SK-N-SH (cell line): ENCODE measurements around the gene PROKR1. TPM values are rescaled to one million over a fixed set of nuclear protein-coding genes. Genes with fewer than 3 reads are reported as not detected.

Experiments used
- CTCF ChIA-PET: fragments of 300-600, 350-600 bp; formaldehyde crosslinking; extraction: SDS; loops from one replicate; lab custom pipeline; 2021; lab: Yijun Ruan, JAX
- POLR2A ChIA-PET: fragments of 350-600 bp; sonication (Branson Sonifier 250); formaldehyde crosslinking; extraction: SDS; loops from one replicate; lab custom pipeline; 2020; ENCODE audit warnings: antibody characterized with exemption, inconsistent platforms; lab: Yijun Ruan, JAX
- DNase-seq: peaks from one replicate; pipeline ENCODE4 v3.0.0; 2012
- H2AFZ ChIP-seq: fragments of 200-600 bp; sonication (generic); 2 replicates; pipeline ENCODE4 v1.8.1; 2016; ENCODE audit warnings: antibody characterized with exemption, mild to moderate bottlenecking, low read depth
- H3F3A ChIP-seq: fragments of 200-600 bp; sonication (generic); replicated peaks from 2 replicates; pipeline ENCODE3; 2016; ENCODE audit warnings: antibody characterized with exemption, mild to moderate bottlenecking; ENCODE audit not compliant: insufficient read depth
- H3K27ac ChIP-seq, 2 experiments: fragments of 200-500 bp in 1 of 2; fragments of 200-600 bp in 1 of 2; sonication (Bioruptor generic) in 1 of 2; sonication (generic), shearing (Covaris generic) in 1 of 2; 2 replicates each; pipeline versions ENCODE4 v1.5.1 to v1.6.1; 2014 to 2016; ENCODE audit warnings: low read depth in 2 of 2, inconsistent platforms in 1 of 2, low read length in 1 of 2, mild to moderate bottlenecking in 1 of 2, mixed read lengths in 1 of 2
- H3K27me3 ChIP-seq: fragments of 200-600 bp; sonication (generic), shearing (Covaris generic); 2 replicates; pipeline ENCODE4 v1.6.1; 2016; ENCODE audit warnings: mixed run types; ENCODE audit not compliant: insufficient read depth
- H3K36me3 ChIP-seq, 2 experiments: fragments of 200-500 bp in 1 of 2; fragments of 200-600 bp in 1 of 2; sonication (Bioruptor generic) in 1 of 2; sonication (generic) in 1 of 2; replicated peaks in 1 of 2; 2 replicates each; pipeline versions ENCODE3 to v1.5.1; 2014 to 2016; ENCODE audit warnings: low read length in 1 of 2, mild to moderate bottlenecking in 1 of 2; ENCODE audit not compliant: insufficient read depth in 2 of 2, control insufficient read depth in 1 of 2
- H3K4me1 ChIP-seq, 2 experiments: fragments of 200-500 bp in 1 of 2; fragments of 200-600 bp in 1 of 2; sonication (Bioruptor generic) in 1 of 2; sonication (generic), shearing (Covaris generic) in 1 of 2; 2 replicates each; pipeline versions ENCODE4 v1.5.1 to v1.6.1; 2014 to 2016; ENCODE audit warnings: low read depth in 1 of 2, low read length in 1 of 2, mixed run types in 1 of 2; ENCODE audit not compliant: insufficient read depth in 2 of 2, control insufficient read depth in 1 of 2
- H3K4me2 ChIP-seq: fragments of 200-600 bp; sonication (generic), shearing (Covaris generic); 2 replicates; pipeline ENCODE4 v1.6.1; 2017; ENCODE audit warnings: mixed run types
- H3K4me3 ChIP-seq, 2 experiments: fragments of 200-500 bp in 1 of 2; fragments of 200-600 bp in 1 of 2; sonication (Bioruptor generic) in 1 of 2; sonication (generic), shearing (Covaris generic) in 1 of 2; 2 replicates each; pipeline versions ENCODE4 v1.5.1 to v1.8.1; 2014 to 2016; ENCODE audit warnings: low read depth in 2 of 2, inconsistent platforms in 1 of 2, low read length in 1 of 2, mild to moderate bottlenecking in 1 of 2, mixed read lengths in 1 of 2, moderate library complexity in 1 of 2
- H3K79me2 ChIP-seq: fragments of 200-600 bp; sonication (generic); 2 replicates; pipeline ENCODE4 v1.8.1; 2017; ENCODE audit warnings: mild to moderate bottlenecking; ENCODE audit not compliant: insufficient read depth
- H3K9ac ChIP-seq: fragments of 200-600 bp; sonication (generic); 2 replicates; pipeline ENCODE4 v1.6.1; 2017; ENCODE audit warnings: mixed run types
- H3K9me2 ChIP-seq: fragments of 200-600 bp; sonication (generic); 2 replicates; pipeline ENCODE4 v1.6.1; 2017; ENCODE audit warnings: mixed run types
- H3K9me3 ChIP-seq: fragments of 200-600 bp; sonication (generic); 2 replicates; pipeline ENCODE4 v1.6.1; 2017; ENCODE audit warnings: mixed run types, mild to moderate bottlenecking, moderate library complexity
- H4K20me1 ChIP-seq: fragments of 200-600 bp; sonication (generic); 2 replicates; pipeline ENCODE4 v1.6.1; 2017; ENCODE audit warnings: mild to moderate bottlenecking, mixed run types; ENCODE audit not compliant: insufficient read depth
- EZH2phosphoT487 ChIP-seq: fragments of 200-600 bp; sonication (generic); IDR thresholded peaks from 2 replicates; pipeline ENCODE4 v1.6.1; 2017; ENCODE audit warnings: low read depth, mixed run types, mild to moderate bottlenecking, antibody characterized with exemption, moderate library complexity, borderline replicate concordance
- FOSL2 ChIP-seq: IDR thresholded peaks from 2 replicates; pipeline ENCODE4 v1.4.0; 2012; ENCODE audit warnings: low read depth, mild to moderate bottlenecking, moderate library complexity, borderline replicate concordance
- FOXJ3 ChIP-seq: sonication (generic); formaldehyde crosslinking; IDR thresholded peaks from 2 replicates; pipeline ENCODE4 v1.5.1; 2020; ENCODE audit warnings: mild to moderate bottlenecking, missing genetic modification reagents
- FOXM1 ChIP-seq: IDR thresholded peaks from 2 replicates; pipeline ENCODE4 v1.4.0; 2012; ENCODE audit warnings: low read depth, mild to moderate bottlenecking
- JUND ChIP-seq: IDR thresholded peaks from 2 replicates; pipeline ENCODE4 v1.4.0; 2012
- MAX ChIP-seq: IDR thresholded peaks from 2 replicates; pipeline ENCODE4 v1.4.0; 2012; ENCODE audit warnings: low read depth
- MEF2A ChIP-seq: IDR thresholded peaks from 2 replicates; pipeline ENCODE4 v1.4.0; 2012; ENCODE audit warnings: low read depth, borderline replicate concordance
- NFIC ChIP-seq: IDR thresholded peaks from 2 replicates; pipeline ENCODE4 v1.4.0; 2012; ENCODE audit warnings: borderline replicate concordance
- POLR2AphosphoS5 ChIP-seq: IDR thresholded peaks from 2 replicates; pipeline ENCODE4 v1.6.1; 2012; ENCODE audit warnings: low read depth, low read length
- RCOR1 ChIP-seq: fragments of 150-350 bp; IDR thresholded peaks from 2 replicates; pipeline ENCODE4 v1.6.1; 2017; ENCODE audit warnings: antibody characterized with exemption, low read length
- REST ChIP-seq: IDR thresholded peaks from 2 replicates; pipeline ENCODE4 v1.6.1; 2012; ENCODE audit warnings: mild to moderate bottlenecking, low read depth, low read length, moderate library complexity
- SMC3 ChIP-seq: IDR thresholded peaks from 2 replicates; pipeline ENCODE4 v1.6.1; 2012; ENCODE audit warnings: low read depth, low read length, improper control_type of control experiment
- TAF1 ChIP-seq: IDR thresholded peaks from 2 replicates; pipeline ENCODE4 v1.6.1; 2012; ENCODE audit warnings: low read depth, mild to moderate bottlenecking, low read length, moderate library complexity, borderline replicate concordance
- TCF12 ChIP-seq: IDR thresholded peaks from 2 replicates; pipeline ENCODE4 v1.4.0; 2012
- USF1 ChIP-seq: IDR thresholded peaks from 2 replicates; pipeline ENCODE4 v1.4.0; 2012; ENCODE audit warnings: low read depth, borderline replicate concordance
- USF2 ChIP-seq: fragments of 150-350 bp; IDR thresholded peaks from 2 replicates; pipeline ENCODE4 v1.6.1; 2017; ENCODE audit warnings: antibody characterized with exemption, low read length, low read depth, borderline replicate concordance
- YY1 ChIP-seq: IDR thresholded peaks from 2 replicates; pipeline ENCODE4 v1.4.0; 2012; ENCODE audit warnings: low read depth, mild to moderate bottlenecking
- ZBTB33 ChIP-seq: IDR thresholded peaks from 2 replicates; pipeline ENCODE4 v1.4.0; 2012; ENCODE audit warnings: low read depth, borderline replicate concordance
- WGBS: methylation state at CpG from one replicate; pipeline ENCODE4 v1.1.6; 2017; ENCODE audit warnings: low lambda C conversion rate; 5-methylcytosine and 5-hydroxymethylcytosine counted together
- polyA plus RNA-seq, 3 experiments: library from polyadenylated mRNA; depleted of rRNA; stranded (reverse); fragments of >200 nt; gene quantifications; 2 replicates each; pipeline ENCODE4 v1.2.3, GENCODE V29; 2012

PROKR1 gene
- not detected in 2 replicates for polyA plus RNA-seq (2012; rRNA removed)
- polyA plus RNA-seq (2012; cell fraction: cytosol; rRNA removed), result not detected in 2 replicates
- polyA plus RNA-seq (2012; cell fraction: nucleus; rRNA removed), result 0.05 and 0.06 TPM in 2 replicates

- Histone ChIP-seq H3K9me2 (no peaks in the 10 kb centered on the region), H4K20me1 (no peaks in the 10 kb centered on the region), H3K79me2 (no peaks in the 10 kb centered on the region), H3K27ac (no peak within 1 kb of the TSS), H3K9ac (no peak within 1 kb of the TSS), H3K4me1 (no peaks in the 10 kb centered on the region; a peak in 1 of 4 replicates), H3K4me3 (peak within 1 kb of the TSS; percentile 49 to 54), H3F3A (no peaks in the 10 kb centered on the region), H2AFZ (peak within 1 kb of the TSS; percentile 16; the same call in 1 of the 2 replicates), H3K9me3 (no peaks in the 10 kb centered on the region), H3K4me2 (peak within 1 kb of the TSS; percentile 85), H3K27me3 (peaks cover 41% of the 10 kb centered on the region), H3K36me3 (no peaks in the 10 kb centered on the region)
- no peak for TF ChIP-seq TAF1
- TF ChIP-seq TCF12, result no peak
- no peak for TF ChIP-seq FOSL2
- TF ChIP-seq EZH2phosphoT487, result no peak
- TF ChIP-seq NFIC, result no peak
- TF ChIP-seq SMC3, result no peak
- TF ChIP-seq JUND, result no peak
- peak; percentile 78 for DNase-seq
- POLR2A ChIA-PET, result no interaction called here
- CTCF ChIA-PET, result interaction anchor here (0.6 to 5.5 kb wide), 7 partner anchors 14 to 282 kb away, joined by 3 to 26 read pairs (median 5); no protein-coding TSS in a partner anchor
- WGBS, result 28% methylated on average over 9 of the region's 86 CpGs
Measured at GRCh38 chr2:68643011-68643873, at the start of gene PROKR1. Gene PROKR1 (plus strand): TSS chr2:68643579. CDS start chr2:68645822, 2,243 bp downstream.

- Histone ChIP-seq H2AFZ (no peak overlapping the region), H3K9ac (no peak overlapping the region), H3F3A (no peaks in the 10 kb centered on the region), H3K9me2 (no peaks in the 10 kb centered on the region), H3K4me1 (peaks cover 0 to 4% of the 10 kb centered on the region in 2 experiments; a peak in 2 of 4 replicates), H3K9me3 (no peaks in the 10 kb centered on the region), H3K27me3 (no peaks in the 10 kb centered on the region), H3K27ac (no peak overlapping the region), H4K20me1 (no peaks in the 10 kb centered on the region), H3K36me3 (no peaks in the 10 kb centered on the region), H3K79me2 (no peaks in the 10 kb centered on the region), H3K4me3 (no peak overlapping the region), H3K4me2 (no peak overlapping the region)
- ChIA-PET POLR2A (no interaction called here), CTCF (interaction anchor here (0.6 to 2.9 kb wide), 7 partner anchors 14 to 314 kb away, joined by 3 to 21 read pairs (median 6); no protein-coding TSS in a partner anchor)
- 96% methylated on average over 1 of the region's 1 CpG for WGBS
- DNase-seq, result no peak
- no peak for TF ChIP-seq EZH2phosphoT487
- TF ChIP-seq FOXM1, result no peak
- no peak for TF ChIP-seq REST
- TF ChIP-seq TCF12, result no peak
- TF ChIP-seq ZBTB33, result no peak
- no peak for TF ChIP-seq YY1
- TF ChIP-seq MEF2A, result no peak
- no peak for TF ChIP-seq FOXJ3 (CRISPR knock-in tag)
- TF ChIP-seq MAX, result no peak
- TF ChIP-seq USF2, result no peak
- no peak for TF ChIP-seq RCOR1
- TF ChIP-seq JUND, result no peak
- no peak for TF ChIP-seq POLR2AphosphoS5
- TF ChIP-seq USF1, result no peak
Measured at GRCh38 chr2:68594041-68594440, 49.3 kb upstream of the PROKR1 start.
